HG02763 (cell line): ENCODE results near the gene HCK.
"Not testable (repeated sequence)": the region's sequence is repeated elsewhere in the genome, so short reads cannot be mapped to it uniquely, and the experiment has no call there.

Source experiments
- ATAC-seq: cut with Tn5 transposase; IDR thresholded peaks from one replicate; pipeline ENCODE4 v1.9.1; 2021; ENCODE audit warnings: mild to moderate bottlenecking, moderate library complexity; ENCODE audit not compliant: unreplicated experiment

Gene HCK

DNA sequence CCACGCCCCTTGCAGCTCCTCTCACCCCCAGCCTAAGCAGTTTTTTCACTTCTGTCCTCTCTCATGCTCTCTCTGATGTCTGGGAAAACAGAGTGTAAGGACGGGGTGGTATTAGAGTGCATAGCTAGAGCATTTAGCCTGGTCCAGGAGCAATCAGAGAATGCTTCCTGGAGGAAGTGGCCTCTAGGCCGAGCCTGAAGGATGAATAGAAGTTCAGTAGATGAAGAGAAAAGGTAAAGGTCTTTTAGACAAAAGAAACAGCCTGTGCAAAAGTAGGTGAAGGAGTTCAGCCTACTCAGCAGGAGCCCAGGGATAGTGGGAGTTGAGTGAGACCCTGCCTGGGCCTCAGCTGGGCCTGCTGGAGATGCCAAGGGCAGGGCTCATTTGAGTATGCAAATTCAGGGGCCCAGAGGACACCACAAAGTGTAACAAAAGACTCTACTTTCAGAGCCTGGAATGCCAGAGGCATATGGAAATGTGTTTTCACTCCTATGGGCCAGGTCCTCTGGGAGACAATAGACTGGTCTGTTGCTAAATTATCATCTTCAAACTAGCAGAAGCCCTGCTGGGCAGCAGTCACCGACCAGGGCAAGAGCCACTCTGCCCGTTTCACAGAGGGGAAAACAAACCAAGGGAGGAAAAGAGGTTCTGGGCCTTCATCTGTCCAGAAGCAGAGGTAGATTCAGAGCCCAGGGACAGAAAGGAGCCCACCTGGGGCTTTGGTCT is 37.8 kb downstream of the HCK start:
- no peak for ATAC-seq

DNA sequence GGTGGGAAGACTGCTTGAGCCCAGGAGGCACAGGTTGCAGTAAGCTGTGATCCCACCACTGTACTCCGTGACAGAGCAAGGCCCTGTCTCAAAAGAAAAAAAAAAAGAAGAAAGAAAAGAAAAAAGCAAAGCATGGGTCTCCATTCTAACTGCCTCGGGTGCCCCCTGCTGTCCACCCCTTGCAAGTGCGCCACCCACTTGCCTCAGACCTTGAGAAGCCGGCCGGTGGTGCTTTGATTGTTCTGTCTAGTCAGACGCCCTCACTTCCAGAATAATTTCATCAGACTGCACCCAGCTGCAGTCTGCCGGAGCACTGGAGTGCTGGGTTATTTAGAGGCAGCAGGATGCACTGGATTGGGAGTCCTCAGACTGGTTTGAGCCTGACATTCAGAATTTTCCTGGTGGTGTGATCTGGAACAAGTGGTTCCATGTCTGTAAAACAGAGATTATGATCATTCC is 39.9 kb downstream of the HCK start:
- ATAC-seq, result no peak

DNA sequence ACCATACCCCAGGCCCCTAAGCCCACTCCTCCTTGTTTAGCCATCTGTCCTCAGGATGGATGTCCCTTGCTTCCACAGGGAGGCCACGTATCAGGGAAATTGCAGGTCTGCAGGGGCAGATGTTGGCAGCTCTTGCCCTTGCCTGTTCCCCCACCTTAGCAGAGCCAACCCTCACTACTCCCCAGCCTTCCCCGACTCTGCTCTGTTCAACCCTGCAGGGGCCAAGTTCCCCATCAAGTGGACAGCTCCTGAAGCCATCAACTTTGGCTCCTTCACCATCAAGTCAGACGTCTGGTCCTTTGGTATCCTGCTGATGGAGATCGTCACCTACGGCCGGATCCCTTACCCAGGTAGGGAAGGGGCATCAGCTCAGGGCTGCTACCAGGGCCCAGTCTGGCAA is 46.7 kb downstream of the HCK start:
- no peak for ATAC-seq

DNA sequence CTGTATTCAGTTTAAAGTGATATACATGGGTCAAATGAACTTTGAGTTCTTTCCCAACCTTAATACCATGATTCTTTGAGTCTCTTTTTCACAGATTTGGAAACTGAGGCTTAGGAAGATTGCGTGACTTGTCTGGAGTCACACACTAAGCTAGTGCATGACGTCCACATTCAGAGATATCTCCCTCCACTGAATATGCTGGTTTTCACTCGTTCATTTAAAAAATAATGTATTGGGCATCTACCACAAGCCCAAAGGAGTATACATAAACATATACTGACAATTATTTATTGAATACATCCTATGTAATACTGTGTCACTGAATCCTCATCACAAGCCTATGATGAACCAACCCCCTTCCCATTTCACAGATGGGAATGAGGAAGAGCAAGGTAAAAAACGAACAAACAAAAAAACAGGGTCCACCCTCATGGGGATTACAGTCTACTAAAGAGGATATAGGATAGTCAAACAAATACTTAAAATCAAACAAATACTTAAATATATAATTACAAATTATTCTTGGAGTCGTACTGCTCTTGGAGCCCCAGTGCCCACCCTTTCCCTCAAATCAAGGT is 56.9 kb downstream of the HCK start:
- no peak for ATAC-seq

DNA sequence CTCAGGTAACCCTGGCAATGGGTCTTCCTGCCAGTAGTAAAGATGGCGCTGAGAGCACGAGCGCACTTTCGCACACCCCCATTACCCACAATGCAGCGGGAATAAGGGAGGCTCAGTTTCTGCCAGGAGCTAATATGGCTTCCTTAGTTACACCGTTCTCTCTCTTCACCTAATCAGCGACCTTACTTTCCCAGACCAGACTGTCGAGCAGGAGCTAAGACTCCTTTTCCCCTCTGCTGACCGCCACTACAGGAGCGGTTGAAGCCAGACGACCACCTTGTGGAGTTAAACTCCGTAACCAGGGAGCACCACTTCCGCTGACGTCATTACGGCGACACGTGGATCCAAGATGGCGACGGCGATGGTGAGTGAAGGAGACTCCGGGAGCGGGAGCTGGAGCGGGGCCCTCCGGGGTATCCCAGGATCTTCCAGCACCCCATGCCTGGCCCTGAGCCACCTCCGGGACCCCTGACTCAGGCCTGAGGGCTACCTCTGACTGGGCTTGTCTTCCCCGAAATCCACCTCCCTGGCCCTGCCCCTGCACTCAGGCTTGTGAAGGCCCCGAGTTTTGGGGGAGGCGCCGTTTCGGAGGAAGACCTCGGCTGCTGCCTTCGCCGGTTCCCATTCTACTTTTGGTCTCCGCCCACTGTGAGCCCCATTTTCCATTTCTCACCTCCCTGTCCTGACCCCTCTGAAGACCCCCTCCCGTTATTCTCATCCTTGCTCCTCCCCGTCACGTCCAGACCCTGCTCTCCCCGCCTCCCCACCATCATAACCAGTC is 57.5 kb downstream of the HCK start, which contains the start of gene TM9SF4:
Gene TM9SF4 (plus strand): TSS at position 323 of the 781 bp plus-strand sequence. CDS start 27 bp downstream, at position 350.
- ATAC-seq, result peak; percentile 91

DNA sequence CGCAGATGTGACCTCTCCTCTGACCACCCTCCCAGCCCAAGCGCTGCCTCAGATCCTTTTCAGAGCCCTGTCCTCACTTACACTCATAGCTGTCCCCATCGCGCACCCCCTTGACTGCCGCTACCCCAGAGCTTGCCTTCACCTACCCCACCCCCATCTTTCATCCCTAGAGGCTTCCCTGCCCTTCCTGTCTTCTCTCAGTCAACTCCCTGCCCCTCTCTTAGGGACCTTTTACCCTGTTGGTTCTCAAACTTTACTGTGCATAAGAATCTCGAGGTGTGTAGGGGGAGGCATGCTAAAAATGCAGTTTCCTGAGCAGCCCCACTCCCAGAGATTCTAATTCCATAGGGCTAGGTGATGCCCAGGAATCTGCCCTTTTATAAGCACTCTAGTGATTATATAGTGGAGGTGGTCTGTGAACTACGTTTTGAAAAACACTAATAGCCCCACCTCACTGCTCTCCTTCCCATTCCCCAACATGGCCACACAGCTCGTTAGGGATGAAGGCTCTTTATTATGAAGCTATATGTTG is 58.2 kb downstream of the HCK start:
- ATAC-seq, result no peak

DNA sequence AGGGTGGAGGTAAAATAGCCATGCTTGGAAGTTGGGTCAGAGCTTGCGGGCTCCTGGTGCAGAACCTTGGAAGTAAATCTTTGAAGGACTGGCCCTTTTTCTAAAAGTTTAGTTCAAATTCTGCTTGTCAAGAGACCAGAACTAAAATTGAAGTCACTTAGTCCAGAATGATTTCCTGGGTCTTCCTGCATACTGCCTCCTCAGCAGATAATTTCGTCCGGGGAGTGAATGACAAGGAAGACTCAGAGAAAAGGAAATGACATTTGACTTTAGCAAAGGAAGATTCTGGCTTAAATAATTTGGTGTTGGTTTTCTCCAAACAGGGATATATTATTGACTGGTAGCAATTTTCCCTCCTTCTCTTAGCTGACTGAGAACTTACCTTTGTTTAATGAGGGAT is 58.7 kb downstream of the HCK start:
- no peak for ATAC-seq

DNA sequence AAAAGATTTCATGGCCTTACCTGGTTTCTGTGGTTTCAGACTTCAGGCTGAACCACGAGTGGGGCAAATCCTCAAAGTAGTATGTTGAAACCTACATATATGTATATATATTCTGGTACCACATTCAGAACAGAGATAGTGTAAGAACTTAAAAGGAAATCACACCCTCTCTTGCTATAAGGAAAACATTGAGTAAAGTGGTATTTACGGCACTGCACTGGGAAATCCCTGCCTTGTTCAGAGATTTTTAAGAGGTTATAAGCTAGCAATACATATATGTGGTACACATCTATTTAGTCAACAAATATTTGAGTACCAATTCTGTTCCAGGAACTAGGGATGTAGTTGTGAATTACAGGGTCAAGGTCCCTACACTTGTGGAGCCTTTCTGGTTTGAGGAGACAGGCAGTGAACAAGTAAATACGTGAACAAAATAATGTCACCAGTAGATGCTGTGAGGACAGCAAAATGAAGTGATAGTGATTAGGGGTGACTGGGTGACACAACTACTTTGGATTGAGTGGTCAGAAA is 59.2 kb downstream of the HCK start:
- no peak for ATAC-seq

DNA sequence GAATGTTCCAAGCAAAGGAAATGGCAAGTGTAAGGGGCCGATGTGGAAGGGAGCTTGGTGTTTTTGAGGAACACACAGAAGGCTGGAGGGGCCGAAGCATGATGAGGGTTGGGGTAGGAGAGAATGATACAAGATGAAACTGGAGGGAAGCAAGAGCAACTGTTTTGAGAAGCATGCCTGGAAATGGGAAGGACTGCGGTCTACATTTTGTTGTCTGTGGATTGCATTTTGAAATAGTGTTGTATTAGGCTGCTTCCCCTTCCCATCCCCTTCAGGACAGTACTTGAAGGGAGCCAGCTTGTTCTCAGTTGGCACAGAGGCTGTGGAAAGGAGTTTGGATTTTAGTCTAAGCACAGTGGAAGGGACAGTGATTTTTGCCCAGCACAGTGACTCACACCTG is 59.7 kb downstream of the HCK start:
- ATAC-seq, result no peak

DNA sequence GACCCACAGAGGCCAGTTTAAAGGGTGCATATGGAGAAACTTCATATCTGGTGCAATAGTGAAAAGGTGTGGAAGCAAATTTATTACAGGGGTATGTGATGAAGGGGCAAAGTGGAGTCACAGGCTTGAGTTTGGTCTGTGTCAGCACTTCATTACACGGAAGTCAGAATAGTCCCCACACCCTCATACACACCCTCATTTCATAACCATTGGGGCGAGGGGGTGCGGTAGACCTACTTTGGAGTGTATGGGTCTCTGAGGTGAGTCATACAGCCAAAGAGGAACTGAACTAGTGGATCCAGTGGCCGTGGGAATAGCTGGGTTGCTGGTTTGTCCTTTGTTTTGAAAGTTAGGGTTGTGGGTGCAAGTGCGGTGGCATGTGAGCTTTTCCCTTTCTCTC is 60.8 kb downstream of the HCK start:
- no peak for ATAC-seq

DNA sequence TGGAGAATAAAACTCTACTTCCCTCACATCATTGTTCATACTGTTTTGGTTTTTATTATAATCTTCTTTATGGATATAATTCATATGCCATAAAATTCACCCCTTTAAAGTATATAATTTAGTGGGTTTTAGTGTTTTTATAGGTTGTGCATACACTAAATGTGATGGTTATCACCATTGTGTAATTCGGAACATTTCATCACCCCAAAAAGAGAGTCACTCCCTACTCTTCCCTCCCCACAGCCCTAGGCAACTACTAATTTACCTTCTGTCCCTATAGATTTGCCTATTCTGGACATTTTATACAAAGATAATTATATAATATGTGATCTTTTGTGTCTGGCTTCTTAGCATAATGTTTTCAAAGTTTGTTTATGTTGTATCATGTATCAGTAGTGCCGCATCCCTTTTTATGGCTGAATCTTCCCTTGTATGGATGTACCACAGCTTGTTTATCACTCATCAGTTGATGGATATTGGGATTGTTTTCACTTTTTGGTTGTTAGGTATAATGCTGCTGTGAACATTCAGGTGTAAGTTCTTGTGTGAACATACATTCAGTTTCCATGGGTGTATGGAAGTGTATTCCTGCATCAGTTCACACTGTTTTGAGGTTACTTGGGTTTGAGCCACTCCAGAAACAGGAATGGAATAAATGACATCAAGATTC is 61.7 kb downstream of the HCK start:
- no peak for ATAC-seq

DNA sequence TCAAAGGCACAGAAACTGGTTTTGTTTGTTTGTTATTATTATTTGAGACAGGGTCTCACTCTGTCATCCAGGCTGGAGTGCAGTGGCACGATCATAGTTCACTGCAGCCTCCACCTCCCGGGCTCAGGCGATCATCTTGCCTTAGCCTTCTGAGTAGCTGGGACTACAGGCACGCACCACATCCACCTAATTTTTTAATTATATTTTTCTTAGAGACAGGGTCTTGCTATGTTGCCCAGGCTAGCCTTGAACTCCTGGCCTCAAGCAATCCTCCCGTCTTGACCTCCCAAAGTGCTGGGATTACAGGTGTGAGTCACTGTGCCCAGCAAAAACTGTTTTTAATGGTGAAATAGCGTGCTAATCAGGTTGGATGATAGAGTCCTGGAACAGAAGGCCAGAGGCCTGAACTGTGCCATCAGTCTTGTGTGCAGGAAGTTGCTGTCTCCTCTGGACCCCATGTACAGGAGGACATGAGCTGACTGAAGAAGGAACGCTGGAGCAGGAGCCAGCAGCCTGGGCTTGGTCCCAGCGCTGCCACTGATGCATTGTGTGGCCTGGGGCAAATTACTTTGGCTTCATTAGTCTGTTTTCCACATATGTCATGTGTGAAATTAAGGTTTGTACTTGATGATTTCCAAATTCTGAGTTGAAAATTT is 62.4 kb downstream of the HCK start:
- no peak for ATAC-seq

DNA sequence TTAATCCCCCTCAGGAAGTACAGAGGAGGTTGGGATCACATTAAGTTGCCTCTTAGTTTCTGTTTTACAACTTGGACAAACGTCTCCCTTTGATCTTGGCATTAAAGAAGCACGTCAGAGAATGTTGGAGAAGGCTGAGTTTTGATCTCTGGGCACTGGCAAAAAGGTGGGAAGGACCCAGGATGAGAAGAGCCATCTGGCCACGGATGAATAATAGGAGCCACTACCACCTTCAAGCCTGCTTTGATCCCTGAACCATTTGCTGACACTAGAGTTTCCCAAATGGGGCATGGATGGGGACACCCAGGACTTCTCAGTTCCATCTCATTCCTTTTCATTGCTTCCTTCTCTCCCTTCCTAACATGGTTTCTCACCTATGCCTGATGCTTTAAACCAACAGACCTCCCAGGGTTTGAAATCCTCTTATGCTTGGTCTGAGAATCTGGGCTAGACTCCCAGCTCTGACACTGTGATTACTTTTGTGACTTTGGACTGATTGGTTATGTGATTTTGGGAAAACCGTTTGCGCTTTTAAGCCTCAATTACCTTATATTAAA is 63.2 kb downstream of the HCK start:
- no peak for ATAC-seq

DNA sequence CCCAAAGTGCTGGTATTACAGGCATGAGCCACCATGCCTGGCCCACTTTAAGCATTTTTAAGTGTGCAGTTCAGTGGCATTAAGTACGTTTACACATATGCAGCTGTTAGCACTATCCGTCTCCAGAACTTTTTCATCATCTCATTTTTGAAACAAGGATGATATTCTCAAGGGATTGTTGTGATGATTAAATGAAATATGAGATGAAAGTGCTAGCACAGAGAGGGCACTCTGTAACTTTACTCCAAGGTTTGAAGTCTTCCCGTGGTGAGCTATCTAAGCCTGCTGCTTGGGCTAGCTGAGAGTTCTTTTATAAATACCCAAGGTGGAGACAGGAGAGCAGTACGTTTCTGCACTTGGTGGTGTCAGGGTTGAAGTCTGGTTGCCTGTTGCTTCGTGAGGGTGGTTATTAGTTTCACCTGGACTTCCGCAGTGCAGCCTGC is 64.1 kb downstream of the HCK start:
- no peak for ATAC-seq

DNA sequence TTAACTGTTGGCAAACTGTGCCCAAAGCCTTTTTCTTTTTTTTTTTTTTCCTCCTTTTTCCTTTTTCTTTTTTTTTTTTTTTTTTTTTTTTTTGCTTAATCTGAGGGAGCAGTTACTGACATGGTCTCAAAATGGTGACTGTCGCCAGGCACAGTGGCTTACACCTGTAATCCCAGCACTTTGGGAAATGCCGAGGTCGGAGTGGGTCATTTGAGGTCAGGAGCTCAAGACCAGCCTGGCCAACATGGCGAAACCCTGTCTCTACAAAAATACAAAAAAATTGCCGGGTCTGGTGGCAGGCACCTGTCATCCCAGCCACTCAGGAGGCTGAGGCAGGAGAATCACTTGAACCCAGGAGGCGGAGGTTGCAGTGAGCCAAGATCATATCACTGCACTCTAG is 64.8 kb downstream of the HCK start:
- not testable (repeated sequence) for ATAC-seq

DNA sequence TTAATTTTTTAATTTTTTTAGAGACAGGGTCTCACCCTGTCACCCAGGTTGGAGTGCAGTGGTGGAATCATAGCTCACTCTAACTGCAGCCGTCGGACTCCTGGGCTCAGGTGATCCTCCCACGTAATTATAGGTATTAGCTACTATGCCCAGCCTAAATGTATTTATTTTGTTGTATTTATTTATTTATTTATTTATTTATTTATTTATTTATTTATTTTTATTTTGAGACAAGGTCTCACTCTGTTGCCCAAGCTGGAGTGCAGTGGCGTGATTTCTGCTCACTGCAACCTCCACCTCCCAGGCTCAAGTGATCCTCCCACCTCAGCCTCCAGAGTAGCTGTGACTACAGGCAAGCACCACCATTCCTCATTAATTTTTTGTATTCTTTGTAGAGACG is 66.4 kb downstream of the HCK start:
- not testable (repeated sequence) for ATAC-seq

DNA sequence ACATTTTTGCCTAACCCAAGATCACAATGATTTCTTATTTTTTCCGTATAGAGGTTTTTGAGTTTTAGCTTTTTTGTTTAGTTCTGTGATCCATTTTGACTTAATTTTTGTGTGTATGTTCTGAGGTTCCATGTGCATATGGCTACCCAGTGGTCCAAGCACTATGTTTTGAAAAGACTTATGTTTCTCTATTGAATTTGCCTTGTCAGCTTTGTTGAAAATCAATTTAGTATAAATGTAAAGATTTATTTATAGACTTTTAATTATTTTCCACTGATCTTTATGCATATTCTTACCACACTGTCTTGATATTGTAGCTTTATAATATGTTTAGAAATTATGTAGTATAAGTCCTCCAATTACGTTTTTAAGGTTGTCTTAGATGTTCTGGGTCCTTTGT is 67.7 kb downstream of the HCK start:
- ATAC-seq, result no peak

DNA sequence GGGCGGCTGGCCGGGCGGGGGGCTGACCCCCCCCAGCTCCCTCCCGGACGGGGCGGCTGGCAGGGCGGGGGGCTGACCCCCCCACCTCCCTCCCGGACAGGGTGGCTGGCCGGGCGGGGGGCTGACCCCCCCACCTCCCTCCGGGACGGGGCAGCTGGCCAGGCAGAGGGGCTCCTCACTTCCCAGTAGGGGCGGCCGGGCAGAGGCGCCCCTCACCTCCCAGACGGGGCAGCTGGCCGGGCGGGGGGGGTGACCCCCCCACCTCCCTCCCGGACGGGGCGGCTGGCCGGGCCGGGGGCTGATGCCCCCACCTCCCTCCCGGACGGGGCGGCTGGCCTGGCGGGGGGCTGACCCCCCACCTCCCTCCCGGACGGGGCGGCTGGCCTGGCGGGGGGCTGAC is 69.9 kb downstream of the HCK start:
- ATAC-seq, result not testable (repeated sequence)

DNA sequence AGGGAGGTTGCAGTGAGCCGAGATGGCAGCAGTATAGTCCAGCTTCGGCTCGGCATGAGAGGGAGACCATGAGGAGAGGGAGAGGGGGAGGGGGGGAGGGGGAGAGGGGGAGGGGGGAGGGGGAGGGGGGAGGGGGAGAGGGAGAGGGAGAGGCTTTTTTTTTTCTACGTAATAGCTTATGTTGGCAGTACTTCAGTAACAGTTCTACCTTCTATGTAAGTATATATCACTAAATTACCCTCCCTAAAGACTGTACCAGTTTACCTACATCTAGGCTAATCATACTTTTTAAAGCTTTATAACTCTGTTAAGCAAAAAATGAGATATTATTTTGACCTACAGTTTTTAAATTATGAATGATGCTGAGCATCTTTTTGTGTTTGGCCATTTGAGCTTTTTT is 71.0 kb downstream of the HCK start:
- no peak for ATAC-seq

DNA sequence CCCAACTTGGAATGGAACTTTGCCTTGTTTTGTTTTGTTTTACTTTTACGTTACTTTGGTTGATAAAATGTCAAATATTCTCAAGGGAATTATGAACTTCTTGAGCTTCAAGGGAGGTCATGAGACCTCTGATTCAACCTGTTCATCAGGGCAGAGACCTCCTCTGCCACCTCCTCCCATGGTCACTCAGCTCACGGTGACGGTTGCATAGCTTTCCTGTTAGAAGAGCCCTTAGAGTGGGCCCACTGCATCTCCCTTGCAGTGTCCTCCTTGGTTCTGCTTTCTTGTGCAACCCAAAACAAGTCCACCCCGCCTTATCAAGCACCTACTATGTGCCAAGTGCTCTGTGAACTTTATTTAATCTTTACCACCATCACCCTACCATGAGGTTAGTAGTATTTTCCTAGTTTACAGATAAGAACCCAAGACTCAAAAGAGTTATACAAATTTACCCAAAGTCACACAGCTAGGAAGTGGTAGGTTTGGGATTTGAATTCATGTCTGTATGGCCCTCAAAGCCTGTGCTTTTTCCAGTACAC is 72.9 kb downstream of the HCK start:
- ATAC-seq, result no peak
